HG03045 (cell line): ENCODE measurements around the gene GAK.

Source experiments
- ATAC-seq: cut with Tn5 transposase; IDR thresholded peaks from one replicate; pipeline ENCODE4 v1.9.1; 2021; ENCODE audit warnings: mild to moderate bottlenecking, moderate library complexity; ENCODE audit not compliant: unreplicated experiment

Gene GAK

DNA sequence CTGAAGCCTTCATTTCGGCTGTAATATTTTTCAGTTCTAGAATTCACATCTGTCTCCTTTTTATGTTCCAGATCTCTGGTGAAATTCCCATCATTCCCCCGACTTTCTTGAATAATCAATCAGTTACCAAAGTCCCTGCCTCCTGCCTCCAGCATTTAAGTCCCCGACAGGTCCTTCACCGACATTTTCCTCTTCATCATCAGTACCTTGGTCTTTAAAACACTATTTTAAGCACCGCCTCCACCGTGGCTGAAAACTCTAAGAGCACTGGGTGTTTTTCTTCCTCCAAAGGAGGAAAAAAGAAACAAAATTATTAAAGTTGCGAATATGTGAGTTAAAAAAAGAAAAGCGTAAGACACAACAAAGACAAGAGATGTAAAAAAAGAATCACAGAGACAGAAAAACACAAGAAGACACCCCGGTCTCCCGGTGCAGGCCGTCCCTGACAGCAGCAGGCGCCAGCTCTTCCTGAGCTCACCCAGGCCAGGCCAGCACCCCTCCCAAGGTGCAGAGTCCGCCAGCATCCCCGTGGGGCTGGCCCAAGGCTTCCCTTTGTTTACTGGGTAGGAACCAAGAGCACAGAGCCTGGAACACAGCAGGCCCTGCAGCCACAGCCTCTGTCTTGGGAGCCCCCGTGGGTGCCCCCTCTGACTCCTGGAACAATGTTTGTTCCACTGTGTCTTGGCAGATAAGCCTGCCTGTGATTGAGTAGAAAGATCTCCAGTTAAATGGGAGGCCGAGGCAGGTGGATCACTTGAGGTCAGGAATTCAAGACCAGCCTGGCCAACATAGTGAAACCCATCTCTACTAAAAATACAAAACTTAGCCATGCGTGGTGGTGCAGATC is 56.9 kb downstream of the GAK start:
- no peak for ATAC-seq

DNA sequence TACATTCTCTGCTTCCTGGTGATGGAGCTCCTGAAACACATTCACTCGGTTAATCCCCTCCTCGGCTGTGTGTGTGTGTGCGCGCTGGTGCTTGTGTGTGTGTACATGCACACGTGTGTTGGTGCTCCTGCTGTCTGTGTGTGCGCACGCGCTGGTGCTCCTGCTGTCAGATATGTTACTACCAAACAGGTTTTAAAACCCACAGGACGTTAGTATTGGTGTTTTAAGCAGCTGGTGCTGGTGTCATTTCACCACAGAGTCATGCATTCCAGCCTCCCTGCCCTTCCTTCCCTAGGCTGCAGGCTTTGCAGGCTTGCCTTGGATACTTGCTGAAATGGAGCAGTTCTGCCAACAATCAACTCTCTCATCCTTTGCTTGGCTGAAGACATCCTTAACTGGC is 58.1 kb downstream of the GAK start:
- ATAC-seq, result no peak

DNA sequence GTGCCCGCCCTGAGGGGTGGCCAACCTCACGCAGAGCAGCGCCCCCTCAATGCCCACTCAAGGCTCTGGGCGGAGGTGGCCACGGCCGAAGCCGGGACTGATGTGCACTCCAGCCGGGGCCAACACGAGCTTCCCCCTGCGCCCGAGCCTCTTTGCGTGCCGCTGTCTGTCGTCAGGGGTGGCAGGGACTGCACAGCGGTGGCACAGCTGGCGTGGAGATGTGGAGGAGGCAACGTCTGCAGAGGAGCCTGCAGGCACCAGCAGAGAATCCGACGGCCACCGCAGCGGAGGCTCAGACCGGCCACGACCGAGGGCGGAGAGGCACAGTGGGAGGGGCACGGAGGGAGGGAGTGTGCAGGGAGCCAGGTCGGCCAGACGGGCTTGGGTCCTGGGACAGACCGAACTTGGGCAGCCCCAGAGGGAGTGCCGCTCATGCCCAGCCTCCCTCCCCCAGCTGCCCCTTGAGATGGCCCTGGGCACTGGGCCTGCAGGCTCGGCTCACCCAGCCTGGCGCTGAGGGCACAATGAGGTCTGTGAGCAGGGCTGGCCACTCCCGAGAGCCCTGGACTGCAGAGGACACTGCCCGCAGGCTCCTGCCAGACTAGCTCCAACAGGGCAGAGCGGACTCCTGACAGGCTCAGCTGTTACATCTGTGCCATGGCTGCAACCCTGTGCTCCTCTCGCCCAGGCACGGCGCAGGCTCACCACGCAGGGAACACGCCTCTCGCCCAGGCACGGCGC is 59.7 kb downstream of the GAK start:
- no peak for ATAC-seq

DNA sequence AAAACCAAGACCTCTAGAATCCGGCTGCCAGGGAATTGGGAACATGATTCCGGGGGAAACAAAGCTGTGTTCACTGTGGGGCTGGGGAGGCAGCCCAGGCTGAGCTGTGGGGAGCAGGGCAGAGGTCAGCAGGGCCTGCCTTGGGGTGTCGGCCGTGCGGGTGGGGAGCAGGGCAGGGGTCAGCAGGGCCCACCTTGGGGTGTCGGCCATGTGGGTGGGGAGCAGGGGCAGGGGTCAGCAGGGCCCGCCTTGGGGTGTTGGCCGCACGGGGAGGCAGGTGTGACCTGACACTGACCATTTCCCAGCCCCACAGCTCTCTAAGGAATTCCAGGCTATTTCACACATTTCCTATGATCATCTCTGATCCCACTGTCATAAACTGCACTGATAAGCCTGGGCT is 60.6 kb downstream of the GAK start:
- ATAC-seq, result no peak

DNA sequence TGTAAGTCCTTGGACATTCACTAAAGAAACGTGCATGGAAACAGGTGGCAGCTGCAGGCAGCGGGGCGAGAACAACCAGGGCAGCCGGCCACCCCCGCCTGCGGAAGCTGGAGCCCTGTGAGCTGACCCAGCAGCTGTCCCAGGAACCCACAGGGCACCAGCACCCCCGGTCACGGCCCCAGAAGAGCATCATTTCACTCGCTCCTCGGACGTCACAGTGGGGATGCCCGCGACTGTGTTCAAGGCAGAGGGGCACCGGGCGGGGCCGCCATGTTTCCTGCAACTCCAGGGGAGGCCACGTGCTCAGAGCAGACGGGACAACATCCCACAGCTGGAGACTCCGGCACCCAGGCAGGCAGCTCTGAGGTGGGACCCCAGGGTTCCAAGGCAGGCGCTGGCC is 61.2 kb downstream of the GAK start:
- ATAC-seq, result no peak

DNA sequence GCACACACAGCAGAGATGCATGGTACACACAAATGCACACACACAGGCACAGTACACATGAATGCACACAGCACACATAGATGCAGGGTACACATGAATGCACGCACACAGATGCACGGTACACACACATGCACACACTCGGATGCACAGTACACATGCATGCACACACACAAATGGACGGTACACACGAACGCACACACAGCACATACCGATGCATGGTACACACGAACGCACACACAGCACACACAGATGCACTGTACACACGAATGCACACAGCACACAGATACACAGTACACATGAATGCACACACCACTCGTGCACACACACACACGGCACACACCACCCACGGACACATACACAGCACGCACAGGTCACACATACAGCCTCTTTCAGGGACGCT is 62.3 kb downstream of the GAK start:
- no peak for ATAC-seq

DNA sequence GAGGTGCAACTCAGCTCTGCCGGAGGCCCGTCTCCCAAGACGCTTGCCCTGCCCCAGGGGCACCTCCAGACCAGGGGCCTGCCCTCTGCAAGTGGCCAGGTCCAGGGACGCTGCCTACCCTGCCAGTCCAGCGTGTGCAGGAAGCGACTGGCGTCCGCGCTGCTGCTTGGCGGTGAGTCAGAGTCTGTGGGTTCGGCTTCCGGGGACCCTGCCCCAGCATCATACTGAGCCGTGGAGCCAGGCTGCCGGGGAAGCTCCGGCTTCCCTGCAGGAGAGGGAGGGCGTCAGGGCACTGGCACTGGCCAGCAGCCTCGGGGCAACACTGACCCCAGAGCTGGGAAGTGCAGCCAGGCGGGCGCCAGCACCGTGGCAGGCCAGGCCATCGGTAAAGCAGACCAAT is 63.7 kb downstream of the GAK start:
- ATAC-seq, result no peak

DNA sequence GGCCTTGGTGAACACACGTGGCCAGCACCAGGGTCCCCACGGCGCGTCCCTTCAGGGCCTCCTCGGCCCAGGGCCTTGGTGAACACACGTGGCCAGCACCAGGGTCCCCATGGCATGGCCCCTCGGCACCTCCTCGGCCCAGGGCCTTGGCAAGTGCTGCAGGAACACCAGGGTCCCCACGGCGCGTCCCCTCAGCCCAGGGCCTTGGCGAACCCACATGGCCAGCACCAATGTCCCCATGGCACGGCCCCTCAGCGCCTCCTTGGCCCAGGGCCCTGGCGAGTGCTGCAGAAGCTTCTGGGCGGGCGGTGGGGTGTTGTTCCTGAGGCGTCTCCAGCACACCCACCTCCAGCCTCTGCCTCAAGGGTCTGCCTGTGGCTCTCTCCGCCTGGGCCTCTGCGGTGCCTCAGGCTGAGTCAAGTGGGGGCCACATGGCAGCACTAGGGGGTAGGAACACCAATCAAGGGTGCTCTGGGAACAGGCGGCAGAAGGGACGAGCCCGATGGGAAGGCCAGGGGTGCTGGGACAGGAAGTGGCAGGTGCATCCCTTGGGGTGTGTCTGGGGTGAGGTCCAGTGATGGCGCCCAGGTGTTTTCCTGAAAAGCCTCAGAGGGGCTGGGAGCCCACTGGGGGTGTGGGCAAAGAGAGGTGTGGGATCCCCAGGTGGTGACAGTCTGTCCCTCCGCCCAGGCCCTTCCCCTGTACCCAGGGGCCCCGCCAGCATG is 64.4 kb downstream of the GAK start:
- ATAC-seq, result no peak

DNA sequence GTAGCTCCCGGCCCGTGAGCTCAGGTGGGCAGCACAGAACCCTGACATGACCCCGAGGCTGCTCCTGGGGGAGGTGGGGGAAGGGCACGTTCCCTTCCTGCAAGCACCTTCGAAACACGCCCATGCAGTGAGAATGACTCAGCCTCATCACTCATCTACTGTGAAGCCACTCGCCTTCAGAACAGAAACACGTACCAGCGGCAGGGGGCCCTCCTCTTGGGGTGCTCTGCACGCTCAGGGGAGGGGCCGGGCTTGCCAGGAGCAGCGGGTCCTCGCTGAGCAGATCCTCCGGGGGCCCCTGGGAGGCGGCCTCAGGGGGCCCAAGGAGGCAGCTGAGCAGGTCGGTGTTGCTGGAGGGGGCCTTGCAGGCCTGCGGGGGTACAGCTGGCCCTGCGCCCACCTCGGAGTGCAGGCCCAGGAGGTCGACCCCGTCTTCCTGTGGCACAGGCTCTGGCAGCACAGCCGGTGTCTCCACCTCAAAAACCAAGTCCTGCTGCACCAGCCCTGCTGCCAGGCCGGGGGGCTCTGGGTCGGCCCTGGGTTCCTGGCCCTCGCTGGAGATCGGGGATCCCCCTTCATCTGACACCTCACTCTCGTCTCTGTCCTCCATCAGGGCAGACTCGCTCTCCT is 65.2 kb downstream of the GAK start:
- no peak for ATAC-seq

DNA sequence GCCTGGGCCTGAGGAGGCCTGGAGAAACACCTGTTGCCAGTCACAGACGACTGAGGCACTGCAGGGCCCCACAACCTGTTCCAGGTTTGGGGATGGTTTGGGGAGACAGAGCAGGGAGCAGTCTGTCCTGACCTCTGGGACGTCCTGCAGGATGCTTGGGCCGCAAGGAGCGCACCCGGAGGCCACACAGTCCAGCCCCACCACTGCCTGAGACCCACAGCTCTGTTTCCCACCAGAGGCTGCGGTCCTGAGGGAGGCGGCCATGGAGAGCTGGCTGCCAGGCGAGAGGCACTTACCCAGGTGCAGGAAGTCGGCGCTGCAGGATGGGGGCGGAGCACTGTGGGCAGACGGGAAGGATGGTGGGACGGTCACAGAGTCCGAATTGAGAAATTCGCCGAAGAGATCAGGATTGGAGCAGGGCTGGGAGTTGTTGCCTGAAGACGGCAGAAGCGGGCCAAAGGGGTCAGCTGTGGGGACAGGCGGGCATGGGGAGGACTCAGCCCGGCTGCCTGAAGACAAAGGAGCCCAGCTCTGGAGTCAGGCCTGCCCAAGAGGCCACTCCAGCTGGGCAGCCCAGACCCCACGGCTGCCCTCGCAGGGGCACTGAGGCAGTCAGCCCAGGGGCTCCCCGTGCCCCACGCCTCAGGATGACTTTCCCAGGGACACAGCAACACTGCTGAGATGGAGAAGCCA is 65.9 kb downstream of the GAK start:
- ATAC-seq, result no peak

DNA sequence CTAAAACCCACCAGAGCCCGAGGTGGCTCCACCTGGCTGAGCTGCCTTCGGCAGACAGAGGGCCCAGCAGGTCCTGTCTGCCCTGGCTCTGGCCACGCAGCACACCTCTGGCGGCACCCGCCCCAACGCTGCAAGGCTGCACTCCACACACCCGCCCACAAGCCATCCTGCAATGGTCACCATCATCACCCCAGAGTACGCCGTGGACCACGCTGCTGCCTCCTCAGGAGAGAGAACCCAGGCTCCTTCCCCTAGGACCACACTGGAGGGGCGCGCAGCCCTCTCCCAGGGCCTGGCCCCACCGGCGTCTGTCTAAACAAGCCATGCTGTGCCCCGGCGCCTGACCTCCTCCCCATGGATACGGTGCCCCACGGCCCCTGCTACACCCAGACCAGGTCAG is 66.5 kb downstream of the GAK start:
- ATAC-seq, result no peak

DNA sequence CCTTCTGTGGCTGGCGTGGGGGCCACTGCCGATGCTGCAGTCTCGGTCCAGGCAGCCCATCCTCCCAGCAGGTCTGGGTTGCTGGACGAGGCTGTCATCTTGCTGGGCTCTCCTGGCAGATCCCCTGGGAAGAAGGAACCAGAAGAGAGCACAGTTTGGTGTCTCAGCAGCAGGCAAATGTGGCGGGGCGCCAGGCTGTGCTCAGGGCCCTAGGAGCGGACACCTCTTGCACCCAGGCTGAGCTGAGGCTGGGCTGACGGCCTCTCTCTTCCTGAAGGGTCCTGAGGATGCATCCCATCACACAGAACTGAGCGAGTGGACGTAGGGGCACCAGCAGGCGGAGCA is 67.0 kb downstream of the GAK start:
- no peak for ATAC-seq

DNA sequence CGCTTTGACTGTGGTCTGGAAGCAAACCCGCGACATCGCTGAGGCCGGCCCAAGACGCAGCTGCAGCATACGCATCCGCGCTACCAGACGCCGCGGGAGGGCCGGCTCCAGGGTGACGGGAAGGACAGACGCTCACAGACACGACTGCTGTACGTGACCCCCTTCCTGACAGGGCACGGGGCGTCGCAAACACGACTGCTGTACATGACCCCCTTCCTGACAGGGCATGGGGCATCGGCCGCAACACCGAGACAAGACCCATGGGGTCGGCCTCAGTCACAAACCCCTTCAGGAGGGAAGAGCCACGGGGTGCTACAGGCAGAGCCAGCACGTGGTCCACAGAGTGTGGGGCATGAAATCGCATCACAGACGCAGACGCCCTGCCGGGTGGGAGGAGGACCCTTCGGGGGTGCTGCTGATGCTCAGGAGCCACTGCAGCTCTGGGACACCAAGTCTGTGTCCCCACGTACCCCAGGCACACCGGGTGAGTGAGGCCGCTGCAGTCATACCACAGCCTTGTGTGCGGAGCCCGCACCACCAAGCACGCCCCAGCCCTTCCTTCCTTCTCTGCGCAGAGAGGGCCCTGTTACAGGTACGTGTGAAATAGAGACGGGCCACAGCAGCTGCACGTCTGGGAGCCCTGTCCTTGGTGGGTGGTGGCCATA is 67.5 kb downstream of the GAK start:
- no peak for ATAC-seq

DNA sequence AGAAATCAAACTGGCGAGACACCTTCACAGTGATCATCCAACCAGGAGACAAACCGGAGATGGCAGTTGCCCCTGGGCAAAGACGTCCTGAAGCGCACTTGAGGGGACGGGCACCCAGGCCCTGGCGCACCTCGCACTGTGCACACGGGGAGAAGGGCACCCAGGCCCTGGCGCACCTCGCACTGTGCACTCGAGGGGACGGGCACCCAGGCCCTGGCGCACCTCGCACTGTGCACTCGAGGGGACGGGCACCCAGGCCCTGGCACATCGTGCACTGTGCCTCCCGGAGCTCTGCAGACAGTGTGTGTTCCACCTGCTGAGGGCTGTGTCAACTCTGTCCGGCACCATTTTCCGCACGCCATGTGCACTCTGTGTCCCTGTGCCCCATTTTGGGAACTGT is 71.6 kb downstream of the GAK start:
- ATAC-seq, result no peak

DNA sequence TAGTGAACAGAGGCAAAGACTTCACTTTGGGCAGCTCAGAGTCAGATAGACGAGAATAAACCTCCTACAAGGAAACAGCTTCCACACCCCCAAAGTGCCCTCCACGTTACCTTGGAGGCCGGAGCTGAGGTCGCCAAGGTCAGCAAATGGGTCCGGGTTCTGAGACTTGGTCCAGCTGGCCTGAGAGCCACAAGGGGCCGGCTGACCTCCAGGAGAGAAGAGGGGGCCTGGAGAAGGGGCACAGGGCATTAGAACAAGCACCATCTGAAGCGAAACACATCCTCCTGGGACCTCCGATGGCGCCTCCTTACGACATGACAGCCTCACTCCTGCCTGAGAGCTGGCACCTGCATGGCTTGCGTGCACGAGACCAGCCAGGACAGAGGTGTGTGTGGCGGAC is 72.6 kb downstream of the GAK start:
- no peak for ATAC-seq

DNA sequence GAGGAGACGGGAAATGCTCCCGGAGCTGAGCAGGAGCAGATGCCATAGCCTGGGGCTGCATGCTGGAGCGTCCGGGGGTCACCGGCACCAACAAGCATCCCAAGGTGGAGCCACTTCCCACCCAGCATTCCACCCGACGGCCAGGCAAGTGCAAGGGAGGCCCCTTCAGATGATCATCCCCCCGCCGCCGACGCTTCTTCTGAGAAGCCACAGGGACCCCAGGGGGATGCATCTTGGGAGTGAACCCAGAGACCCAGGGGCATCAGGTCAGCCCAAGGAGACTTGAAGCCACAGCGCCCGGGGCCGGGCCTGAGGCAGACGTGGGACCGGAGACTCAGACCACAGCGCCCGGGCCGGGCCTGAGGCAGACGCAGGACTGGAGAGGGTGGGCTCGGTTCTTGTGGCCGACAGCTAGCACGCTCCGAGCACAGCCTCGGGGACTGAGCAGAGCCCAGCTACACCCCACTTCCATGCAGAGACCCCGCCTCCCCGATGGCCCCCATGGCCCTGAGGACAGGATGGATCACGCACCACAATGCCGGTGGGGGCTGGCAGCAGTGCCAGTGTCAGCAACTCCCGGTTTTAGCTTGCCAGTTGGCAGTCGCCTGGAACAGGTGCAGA is 73.2 kb downstream of the GAK start:
- ATAC-seq, result no peak

DNA sequence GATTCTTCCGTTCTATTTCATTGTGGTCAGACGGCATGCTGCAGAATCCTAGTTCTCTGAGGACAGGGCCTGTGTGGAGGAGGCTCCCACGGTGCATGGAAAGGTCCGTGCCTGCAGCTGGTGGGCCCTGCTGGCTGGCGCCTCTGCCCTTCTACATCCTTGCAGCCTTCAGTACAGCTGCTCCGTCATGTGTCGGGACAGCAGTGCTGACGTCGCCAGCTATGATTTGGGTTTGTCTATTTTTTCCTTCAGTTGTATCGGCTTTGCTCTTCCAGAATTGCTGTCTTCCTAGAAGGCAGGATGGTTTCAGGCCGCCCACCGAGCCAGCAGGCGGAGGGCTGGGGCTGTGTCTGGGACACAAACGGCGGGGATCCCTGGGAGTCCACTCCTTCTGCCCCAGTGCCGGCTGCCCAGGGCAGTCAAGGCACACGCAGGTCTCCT is 74.1 kb downstream of the GAK start:
- ATAC-seq, result no peak

DNA sequence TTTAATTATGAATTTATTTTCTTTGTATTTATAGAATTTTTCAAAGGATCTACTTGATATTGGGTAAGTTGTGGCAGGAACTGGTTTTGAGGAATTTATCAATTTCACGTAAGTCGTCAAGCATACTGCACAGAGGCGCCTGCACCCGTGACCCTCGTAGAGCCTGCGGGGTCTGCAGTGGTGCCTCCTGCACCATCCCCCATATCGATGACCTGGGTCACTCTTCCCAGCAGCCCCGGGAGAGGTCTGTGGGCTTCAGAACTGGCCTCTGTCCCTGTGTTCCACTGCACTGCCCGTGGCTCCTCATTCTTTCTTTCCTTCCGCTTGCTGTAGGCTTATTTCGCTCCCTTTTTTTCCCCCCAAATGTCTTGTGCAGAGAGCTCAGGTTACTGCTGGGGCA is 74.7 kb downstream of the GAK start:
- ATAC-seq, result no peak

DNA sequence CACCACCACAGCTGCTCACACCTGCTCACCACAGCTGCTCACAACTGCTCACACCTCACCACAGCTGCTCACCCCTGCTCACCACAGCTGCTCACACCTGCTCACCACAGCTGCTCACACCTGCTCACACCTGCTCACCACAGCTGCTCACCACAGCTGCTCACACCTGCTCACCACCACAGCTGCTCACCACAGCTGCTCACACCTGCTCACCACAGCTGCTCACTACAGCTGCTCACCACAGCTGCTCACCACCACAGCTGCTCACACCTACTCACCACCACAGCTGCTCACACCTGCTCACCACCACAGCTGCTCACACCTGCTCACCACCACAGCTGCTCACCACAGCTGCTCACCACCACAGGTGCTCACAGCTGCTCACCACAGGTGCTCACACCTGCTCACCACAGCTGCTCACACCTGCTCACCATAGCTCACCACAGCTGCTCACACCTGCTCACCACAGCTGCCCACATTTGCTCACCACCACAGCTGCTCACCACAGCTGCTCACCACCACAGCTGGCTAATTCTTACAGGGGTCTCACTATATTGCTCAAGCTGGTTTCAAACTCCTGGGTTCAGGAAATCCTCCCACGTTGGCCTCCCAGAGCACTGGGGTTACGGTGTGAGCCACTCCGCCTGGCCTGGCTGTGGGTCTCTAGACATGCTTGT is 75.8 kb downstream of the GAK start:
- ATAC-seq, result no peak
